AG08395 (cell line): ENCODE data around the gene NME3.
"Not testable (repeated sequence)": the region's sequence is repeated elsewhere in the genome, so short reads cannot be mapped to it uniquely, and the experiment has no call there.

ENCODE experiments used
- DNase-seq: peaks from one replicate; pipeline ENCODE4 v3.0.0; 2012; ENCODE audit warnings: mixed read lengths, low spot score

NME3 gene

GRCh38 chr16:1747934-1748333 lies 23.4 kb downstream of the NME3 start:
- DNase-seq, result no peak

GRCh38 chr16:1746693-1747195 lies 24.6 kb downstream of the NME3 start:
- no peak for DNase-seq

GRCh38 chr16:1745900-1746692 lies 25.2 kb downstream of the NME3 start:
- no peak for DNase-seq

- peak; percentile 88 for DNase-seq
These were observed 26.0 kb downstream of the NME3 start for GRCh38 chr16:1745181-1745899.

GRCh38 chr16:1744338-1744840 lies 27.0 kb downstream of the NME3 start:
- no peak for DNase-seq

GRCh38 chr16:1743376-1744337 lies 27.7 kb downstream of the NME3 start:
- DNase-seq, result no peak

GRCh38 chr16:1741553-1742165 lies 29.7 kb downstream of the NME3 start:
- DNase-seq, result no peak

- DNase-seq, result no peak
These were observed 30.4 kb downstream of the NME3 start for GRCh38 chr16:1740781-1741490.

- DNase-seq, result no peak
These were observed 31.1 kb downstream of the NME3 start for GRCh38 chr16:1740234-1740633.

- DNase-seq, result no peak
These were observed 36.5 kb downstream of the NME3 start for GRCh38 chr16:1734816-1735215.

- no peak for DNase-seq
These were observed 37.2 kb downstream of the NME3 start for GRCh38 chr16:1734123-1734522.

- not testable (repeated sequence) for DNase-seq
These were observed 38.8 kb downstream of the NME3 start for GRCh38 chr16:1732551-1732987.

- no peak for DNase-seq
These were observed 39.3 kb downstream of the NME3 start for GRCh38 chr16:1732071-1732470.

- DNase-seq, result no peak
These were observed 39.7 kb downstream of the NME3 start for GRCh38 chr16:1731603-1732002.

GRCh38 chr16:1731073-1731472 lies 40.3 kb downstream of the NME3 start:
- no peak for DNase-seq

GRCh38 chr16:1729445-1729844 lies 41.9 kb downstream of the NME3 start:
- no peak for DNase-seq

GRCh38 chr16:1729026-1729425 lies 42.3 kb downstream of the NME3 start:
- DNase-seq, result no peak

- no peak for DNase-seq
These were observed 43.4 kb downstream of the NME3 start for GRCh38 chr16:1727651-1728624.

GRCh38 chr16:1726661-1727502 lies 44.5 kb downstream of the NME3 start:
- DNase-seq, result no peak
